Measurements from ENCODE around the gene KRI1. TPM values are rescaled to one million over a fixed set of nuclear protein-coding genes. Genes with fewer than 3 reads are reported as not detected.

KRI1 gene
- total and polyA plus RNA-seq, 2 of the 8 experiments (the other 6 are each of a cell fraction or from before 2014, with no cell fraction given): 14.2 to 45.2 TPM

- TF ChIP-seq, protein P1, sequence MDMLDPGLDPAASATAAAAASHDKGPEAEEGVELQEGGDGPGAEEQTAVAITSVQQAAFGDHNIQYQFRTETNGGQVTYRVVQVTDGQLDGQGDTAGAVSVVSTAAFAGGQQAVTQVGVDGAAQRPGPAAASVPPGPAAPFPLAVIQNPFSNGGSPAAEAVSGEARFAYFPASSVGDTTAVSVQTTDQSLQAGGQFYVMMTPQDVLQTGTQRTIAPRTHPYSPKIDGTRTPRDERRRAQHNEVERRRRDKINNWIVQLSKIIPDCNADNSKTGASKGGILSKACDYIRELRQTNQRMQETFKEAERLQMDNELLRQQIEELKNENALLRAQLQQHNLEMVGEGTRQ (IDR thresholded peaks at IDR 0.05; ENCODE audit: low read length): no peak
- TF ChIP-seq TAF1 (IDR thresholded peaks at IDR 0.05; ENCODE audit: low read depth, low read length): no peak
- no peak for TF ChIP-seq CBX5 (IDR thresholded peaks at IDR 0.05; ENCODE audit: low read depth, low read length)
Observed at GRCh38 chr19:10521461-10522171, 44.2 kb downstream of the KRI1 start (continued).
